Panc1 (cell line): ENCODE results near the gene USP32. TPM values are rescaled to one million over a fixed set of nuclear protein-coding genes. Genes with fewer than 3 reads are reported as not detected.

ENCODE experiments used
- ATAC-seq: fragments of 200-7000 bp; cut with Tn5 transposase; 2 replicates; pipeline ENCODE4 v1.9.1; 2020; ENCODE audit warnings: mild to moderate bottlenecking, moderate library complexity
- BruUV-seq: library from RNA; stranded (reverse); fragments of 400-500 nt; replicated peaks from 2 replicates; lab custom pipeline; 2021; lab: Mats Ljungman, UMichigan
- CTCF ChIA-PET: fragments of 300-600 bp; sonication (Branson Sonifier 250); formaldehyde crosslinking; loops from one replicate; lab custom pipeline; 2022; ENCODE audit warnings: antibody characterized with exemption; lab: Charles Lee
- POLR2A ChIA-PET: fragments of 300-600 bp; sonication (Branson Sonifier 250); formaldehyde crosslinking; loops from one replicate; lab custom pipeline; 2022; ENCODE audit warnings: antibody characterized with exemption; lab: Charles Lee
- DNase-seq: peaks from one replicate; pipeline ENCODE4 v3.0.0-alpha.2; 2010; ENCODE audit warnings: low read depth, low spot score
- H3K27ac ChIP-seq: 2 replicates; pipeline ENCODE4 v1.5.1; 2011; ENCODE audit warnings: mild to moderate bottlenecking, low read length, inconsistent platforms
- H3K27me3 ChIP-seq: fragments of 200-500 bp; sonication (Bioruptor generic); 2 replicates; pipeline ENCODE4 v1.6.0; 2014; ENCODE audit warnings: low read length, inconsistent platforms; ENCODE audit not compliant: control insufficient read depth, insufficient read depth
- H3K36me3 ChIP-seq: fragments of 200-500 bp; sonication (Bioruptor generic); 2 replicates; pipeline ENCODE4 v1.5.1; 2014; ENCODE audit warnings: inconsistent platforms, mild to moderate bottlenecking, low read length, moderate library complexity; ENCODE audit not compliant: control insufficient read depth, insufficient read depth
- H3K4me1 ChIP-seq: 2 replicates; pipeline ENCODE4 v1.5.1; 2011; ENCODE audit warnings: inconsistent platforms, mild to moderate bottlenecking, low read length, moderate library complexity; ENCODE audit not compliant: control insufficient read depth, insufficient read depth
- H3K4me3 ChIP-seq, 2 experiments: 2 replicates each; pipeline ENCODE4 v1.5.1; 2011 to 2012; ENCODE audit warnings: low read depth in 2 of 2, low read length in 2 of 2, mild to moderate bottlenecking in 2 of 2, inconsistent platforms in 1 of 2, moderate library complexity in 1 of 2
- H3K9me3 ChIP-seq: fragments of 200-500 bp; sonication (Bioruptor generic); 2 replicates; pipeline ENCODE4 v1.5.1; 2014; ENCODE audit warnings: low read depth, mild to moderate bottlenecking, inconsistent platforms, low read length, moderate library complexity; ENCODE audit not compliant: control insufficient read depth, insufficient read depth
- POLR2AphosphoS5 ChIP-seq: IDR thresholded peaks from 2 replicates; pipeline ENCODE4 v1.6.1; 2012; ENCODE audit warnings: mild to moderate bottlenecking, low read depth, low read length, moderate library complexity
- SIN3A ChIP-seq: IDR thresholded peaks from 2 replicates; pipeline ENCODE4 v1.6.1; 2012; ENCODE audit warnings: low read depth, mild to moderate bottlenecking, low read length, moderate library complexity, borderline replicate concordance; ENCODE audit not compliant: insufficient read depth
- TCF7L2 ChIP-seq: IDR thresholded peaks from 2 replicates; pipeline ENCODE4 v1.6.1; 2011; ENCODE audit warnings: mild to moderate bottlenecking, low read depth, low read length, inconsistent platforms
- in situ Hi-C: cut with HindIII; loops from 2 replicates; pipeline ENCODE4 v1.10.0; 2016; ENCODE audit warnings: low sequenced_read_pairs, low pct_unique_long_range_greater_than_20kb
- intact Hi-C: fragments of 100-400 bp; cut with micrococcal nuclease; formaldehyde crosslinking; loops from one replicate; pipeline ENCODE4 v1.10.0; 2022; ENCODE audit not compliant: unreplicated experiment
- total RNA-seq: library from RNA; stranded (reverse); gene quantifications from one replicate; pipeline ENCODE4 v1.2.1, GENCODE V29; 2021; ENCODE audit not compliant: unreplicated experiment
- TF ChIP-seq, protein P1 (sequence below): fragments of 450-650 bp; IDR thresholded peaks from 2 replicates; pipeline ENCODE4 v1.5.1; 2017; ENCODE audit warnings: mild to moderate bottlenecking
- TF ChIP-seq, protein P2 (sequence below), 2 experiments: IDR thresholded peaks; 2 replicates each; pipeline ENCODE4 v1.6.1; 2011 to 2012; ENCODE audit warnings: low read depth in 2 of 2, control low read depth in 1 of 2, low read length in 1 of 2, mild to moderate bottlenecking in 1 of 2, moderate library complexity in 1 of 2; ENCODE audit not compliant: insufficient read depth in 1 of 2

The USP32 gene
- total RNA-seq, 1 experiment from 2014 or later, result 45.5 TPM

DNA sequence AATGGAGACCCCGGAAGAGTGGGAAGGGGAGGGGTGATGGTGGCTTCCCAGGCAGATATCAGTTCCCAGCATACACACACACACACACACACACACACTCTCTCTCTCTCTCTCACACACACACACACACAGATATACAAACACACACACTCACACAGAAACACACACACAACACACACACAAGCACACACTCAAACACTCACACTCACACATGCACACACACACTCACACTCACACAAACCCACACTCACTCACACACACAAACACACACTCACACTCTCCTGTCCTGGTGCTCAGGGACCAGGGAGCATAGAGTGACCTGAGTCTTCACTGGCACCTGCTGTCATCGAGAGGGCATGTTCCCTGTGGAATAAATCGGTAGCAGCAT lies 236.5 kb downstream of the USP32 start:
- Histone ChIP-seq H3K9me3 (no peaks in the 10 kb centered on the region), H3K4me1 (peaks cover 9% of the 10 kb centered on the region; the same call in 1 of the 2 replicates), H3K27me3 (no peaks in the 10 kb centered on the region), H3K4me3 (no peak overlapping the region), H3K36me3 (no peaks in the 10 kb centered on the region), H3K27ac (no peak overlapping the region)
- no TSS peak for BruUV-seq
- ChIA-PET CTCF (no interaction called here), POLR2A (no interaction called here)
- no peak for ATAC-seq
- intact Hi-C loops, result no loop called here
- no peak for TF ChIP-seq TCF7L2
- no peak for TF ChIP-seq SIN3A
- TF ChIP-seq, protein P1, sequence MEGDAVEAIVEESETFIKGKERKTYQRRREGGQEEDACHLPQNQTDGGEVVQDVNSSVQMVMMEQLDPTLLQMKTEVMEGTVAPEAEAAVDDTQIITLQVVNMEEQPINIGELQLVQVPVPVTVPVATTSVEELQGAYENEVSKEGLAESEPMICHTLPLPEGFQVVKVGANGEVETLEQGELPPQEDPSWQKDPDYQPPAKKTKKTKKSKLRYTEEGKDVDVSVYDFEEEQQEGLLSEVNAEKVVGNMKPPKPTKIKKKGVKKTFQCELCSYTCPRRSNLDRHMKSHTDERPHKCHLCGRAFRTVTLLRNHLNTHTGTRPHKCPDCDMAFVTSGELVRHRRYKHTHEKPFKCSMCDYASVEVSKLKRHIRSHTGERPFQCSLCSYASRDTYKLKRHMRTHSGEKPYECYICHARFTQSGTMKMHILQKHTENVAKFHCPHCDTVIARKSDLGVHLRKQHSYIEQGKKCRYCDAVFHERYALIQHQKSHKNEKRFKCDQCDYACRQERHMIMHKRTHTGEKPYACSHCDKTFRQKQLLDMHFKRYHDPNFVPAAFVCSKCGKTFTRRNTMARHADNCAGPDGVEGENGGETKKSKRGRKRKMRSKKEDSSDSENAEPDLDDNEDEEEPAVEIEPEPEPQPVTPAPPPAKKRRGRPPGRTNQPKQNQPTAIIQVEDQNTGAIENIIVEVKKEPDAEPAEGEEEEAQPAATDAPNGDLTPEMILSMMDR, result no peak
- no peak for TF ChIP-seq POLR2AphosphoS5
- TF ChIP-seq, protein P2, sequence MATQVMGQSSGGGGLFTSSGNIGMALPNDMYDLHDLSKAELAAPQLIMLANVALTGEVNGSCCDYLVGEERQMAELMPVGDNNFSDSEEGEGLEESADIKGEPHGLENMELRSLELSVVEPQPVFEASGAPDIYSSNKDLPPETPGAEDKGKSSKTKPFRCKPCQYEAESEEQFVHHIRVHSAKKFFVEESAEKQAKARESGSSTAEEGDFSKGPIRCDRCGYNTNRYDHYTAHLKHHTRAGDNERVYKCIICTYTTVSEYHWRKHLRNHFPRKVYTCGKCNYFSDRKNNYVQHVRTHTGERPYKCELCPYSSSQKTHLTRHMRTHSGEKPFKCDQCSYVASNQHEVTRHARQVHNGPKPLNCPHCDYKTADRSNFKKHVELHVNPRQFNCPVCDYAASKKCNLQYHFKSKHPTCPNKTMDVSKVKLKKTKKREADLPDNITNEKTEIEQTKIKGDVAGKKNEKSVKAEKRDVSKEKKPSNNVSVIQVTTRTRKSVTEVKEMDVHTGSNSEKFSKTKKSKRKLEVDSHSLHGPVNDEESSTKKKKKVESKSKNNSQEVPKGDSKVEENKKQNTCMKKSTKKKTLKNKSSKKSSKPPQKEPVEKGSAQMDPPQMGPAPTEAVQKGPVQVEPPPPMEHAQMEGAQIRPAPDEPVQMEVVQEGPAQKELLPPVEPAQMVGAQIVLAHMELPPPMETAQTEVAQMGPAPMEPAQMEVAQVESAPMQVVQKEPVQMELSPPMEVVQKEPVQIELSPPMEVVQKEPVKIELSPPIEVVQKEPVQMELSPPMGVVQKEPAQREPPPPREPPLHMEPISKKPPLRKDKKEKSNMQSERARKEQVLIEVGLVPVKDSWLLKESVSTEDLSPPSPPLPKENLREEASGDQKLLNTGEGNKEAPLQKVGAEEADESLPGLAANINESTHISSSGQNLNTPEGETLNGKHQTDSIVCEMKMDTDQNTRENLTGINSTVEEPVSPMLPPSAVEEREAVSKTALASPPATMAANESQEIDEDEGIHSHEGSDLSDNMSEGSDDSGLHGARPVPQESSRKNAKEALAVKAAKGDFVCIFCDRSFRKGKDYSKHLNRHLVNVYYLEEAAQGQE (IDR thresholded peaks at IDR 0.05; ENCODE audit: insufficient read depth in 1 of 2, low read depth in 2 of 2, low read length in 1 of 2), result no peak
- in situ Hi-C loops, result no loop called here
- no peak for DNase-seq

DNA sequence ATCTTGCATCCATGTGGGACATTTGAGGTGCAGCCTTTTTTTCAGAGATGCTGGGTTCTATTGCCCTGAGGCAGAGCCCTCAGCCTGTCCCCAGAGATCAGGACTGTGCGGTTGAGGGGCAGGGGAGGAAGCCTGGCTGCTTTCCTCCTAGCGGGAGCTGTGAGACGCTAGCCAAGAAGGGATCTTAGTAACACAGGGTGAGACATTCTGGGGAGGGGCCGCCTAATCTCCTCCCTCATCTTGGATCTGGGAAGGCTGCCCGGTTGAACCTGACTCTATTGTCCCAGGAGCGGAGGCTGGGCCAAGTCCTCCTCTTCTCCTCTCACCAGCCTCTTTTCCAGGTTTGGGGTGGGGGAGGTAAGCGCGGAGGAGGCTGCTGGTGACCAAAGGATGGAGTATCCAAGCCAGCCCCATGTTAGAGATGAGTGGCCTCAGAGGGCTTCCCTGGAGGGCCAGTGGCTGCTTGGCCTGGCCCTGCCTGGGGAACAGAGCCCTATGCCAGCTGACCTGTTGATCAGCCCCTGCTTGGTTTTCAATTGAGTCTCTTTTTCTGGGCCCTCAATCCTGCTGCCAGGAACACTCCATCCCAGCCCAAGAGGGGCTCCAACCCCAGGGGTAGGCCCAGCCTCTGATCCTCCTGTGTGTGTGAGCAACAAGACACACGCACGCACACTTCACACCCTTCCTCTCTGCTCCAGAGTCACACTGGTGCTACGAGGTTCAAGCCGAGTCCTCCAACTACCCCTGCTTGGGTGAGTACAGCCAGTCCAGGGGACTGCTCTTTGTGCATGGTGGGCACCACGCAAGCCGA lies 237.1 kb downstream of the USP32 start:
- TF ChIP-seq, protein P1, result no peak
- no peak for TF ChIP-seq TCF7L2
- TF ChIP-seq SIN3A, result no peak
- TF ChIP-seq, protein P2 (IDR thresholded peaks at IDR 0.05; ENCODE audit: insufficient read depth in 1 of 2, low read depth in 2 of 2, low read length in 1 of 2), result no peak
- no peak for TF ChIP-seq POLR2AphosphoS5
- POLR2A ChIA-PET, result no interaction called here
- CTCF ChIA-PET, result interaction anchor here (0.7 kb wide), 1 partner anchor 13 kb away, joined by 3 read pairs; no protein-coding TSS in a partner anchor
- Histone ChIP-seq H3K9me3 (no peaks in the 10 kb centered on the region), H3K27ac (no peak overlapping the region), H3K27me3 (no peaks in the 10 kb centered on the region), H3K4me1 (peaks cover 9% of the 10 kb centered on the region; the same call in 1 of the 2 replicates), H3K4me3 (no peak overlapping the region), H3K36me3 (no peaks in the 10 kb centered on the region)
- ATAC-seq (no peak), DNase-seq (no peak)
- in situ Hi-C loops (no loop called here), intact Hi-C loops (no loop called here)
- BruUV-seq, result no TSS peak
